Gastrocnemius medialis (tissue), 4 donors: ENCODE data around the gene OTUD1.

ENCODE experiments used
- POLR2A ChIP-seq, 2 donors: fragments of 450-650 bp; IDR thresholded peaks; one replicate each; pipeline ENCODE4 v1.6.1; 2017; ENCODE audit warnings: antibody characterized with exemption in 2 of 2, mild to moderate bottlenecking in 2 of 2, moderate library complexity in 2 of 2
- TF ChIP-seq, protein P1 (sequence below), 5 experiments: fragments of 450-650 bp in 3 of 5; fragments of 200-600 bp in 2 of 5; sonication (generic) in 2 of 5; IDR thresholded peaks in 4 of 5; conservative IDR thresholded peaks in 1 of 5; 1 replicate in 4 of 5; 2 replicates in 1 of 5; pipeline ENCODE4 v1.5.1; 2016 to 2019; ENCODE audit warnings: antibody characterized with exemption in 5 of 5, mild to moderate bottlenecking in 3 of 5, moderate library complexity in 3 of 5

DNA sequence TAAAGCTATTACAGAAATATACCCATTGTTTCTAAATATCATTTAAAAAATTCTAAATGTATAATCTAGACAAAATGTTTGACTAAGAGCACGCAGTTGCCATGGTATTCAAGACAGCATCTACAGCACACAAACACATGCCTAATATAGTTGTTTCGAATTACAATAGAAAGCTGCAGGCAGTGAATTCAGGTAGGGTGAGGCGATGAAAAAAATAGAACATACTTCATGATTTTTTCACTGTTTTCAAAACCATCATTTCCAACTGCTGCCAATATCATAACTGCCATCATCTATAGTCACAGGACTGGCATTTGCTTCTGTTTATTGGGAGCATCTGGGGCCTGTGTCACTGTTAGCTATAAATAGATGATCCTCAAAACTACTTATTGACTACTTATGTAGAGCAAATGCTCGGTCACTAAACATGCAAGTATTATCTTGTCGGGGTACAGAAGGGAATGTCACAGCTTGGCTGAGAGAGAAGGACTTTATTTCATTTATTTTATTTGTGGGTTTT is 34.4 kb upstream of the OTUD1 start:
- TF ChIP-seq, protein P1, sequence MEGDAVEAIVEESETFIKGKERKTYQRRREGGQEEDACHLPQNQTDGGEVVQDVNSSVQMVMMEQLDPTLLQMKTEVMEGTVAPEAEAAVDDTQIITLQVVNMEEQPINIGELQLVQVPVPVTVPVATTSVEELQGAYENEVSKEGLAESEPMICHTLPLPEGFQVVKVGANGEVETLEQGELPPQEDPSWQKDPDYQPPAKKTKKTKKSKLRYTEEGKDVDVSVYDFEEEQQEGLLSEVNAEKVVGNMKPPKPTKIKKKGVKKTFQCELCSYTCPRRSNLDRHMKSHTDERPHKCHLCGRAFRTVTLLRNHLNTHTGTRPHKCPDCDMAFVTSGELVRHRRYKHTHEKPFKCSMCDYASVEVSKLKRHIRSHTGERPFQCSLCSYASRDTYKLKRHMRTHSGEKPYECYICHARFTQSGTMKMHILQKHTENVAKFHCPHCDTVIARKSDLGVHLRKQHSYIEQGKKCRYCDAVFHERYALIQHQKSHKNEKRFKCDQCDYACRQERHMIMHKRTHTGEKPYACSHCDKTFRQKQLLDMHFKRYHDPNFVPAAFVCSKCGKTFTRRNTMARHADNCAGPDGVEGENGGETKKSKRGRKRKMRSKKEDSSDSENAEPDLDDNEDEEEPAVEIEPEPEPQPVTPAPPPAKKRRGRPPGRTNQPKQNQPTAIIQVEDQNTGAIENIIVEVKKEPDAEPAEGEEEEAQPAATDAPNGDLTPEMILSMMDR (IDR thresholded peaks at IDR 0.05 in 4 of 5, conservative IDR thresholded peaks at IDR 0.05 in 1 of 5), result no peak
- TF ChIP-seq POLR2A (IDR thresholded peaks at IDR 0.05), result no peak
